Motor neuron (in vitro differentiated cells): Measurements from ENCODE around the gene FYN. TPM values are rescaled to one million over a fixed set of nuclear protein-coding genes. Genes with fewer than 3 reads are reported as not detected.

Experiments used
- ATAC-seq, 8 experiments: fragments of 200-7000 bp; cut with Tn5 transposase; replicated peaks in 6 of 8; 2 replicates each; pipeline ENCODE4 v1.8.0; 2021; ENCODE audit warnings: mild to moderate bottlenecking in 8 of 8, moderate library complexity in 8 of 8
- H3K27ac ChIP-seq, 2 donors: fragments of 250-450 bp; sonication (Bioruptor Pico); 2 replicates each; pipeline ENCODE4 v1.9.0; 2021; ENCODE audit warnings: antibody characterized with exemption in 2 of 2, mild to moderate bottlenecking in 2 of 2, moderate library complexity in 1 of 2
- H3K4me1 ChIP-seq, 2 donors: fragments of 250-450 bp; sonication (Bioruptor Pico); replicated peaks in 1 of 2; 2 replicates each; pipeline ENCODE4 v1.6.1; 2021; ENCODE audit warnings: antibody characterized with exemption in 2 of 2, mild to moderate bottlenecking in 2 of 2, moderate library complexity in 1 of 2
- H3K4me3 ChIP-seq, 5 donors: fragments of 250-450 bp; sonication (Bioruptor Pico); 2 replicates each; pipeline ENCODE4 v1.9.0; 2021; ENCODE audit warnings: antibody characterized with exemption in 5 of 5, mild to moderate bottlenecking in 5 of 5, moderate library complexity in 4 of 5
- WGBS, 10 experiments: fragments of 450-650 bp; shearing (Covaris generic); methylation state at CpG; one replicate each; pipeline ENCODE4 v1.0.0; 2022; 5-methylcytosine and 5-hydroxymethylcytosine counted together
- in situ Hi-C, 9 experiments: fragments of 400-800 bp; cut with MboI; loops; one replicate each; pipeline ENCODE4 v1.15.0; 2021; ENCODE audit warnings: low sequenced_read_pairs in 9 of 9, low pct_unique_long_range_greater_than_20kb in 2 of 9; ENCODE audit not compliant: unreplicated experiment in 9 of 9
- total RNA-seq, 8 experiments: library from RNA; unstranded; fragments of 300-600 nt; gene quantifications; 2 replicates each; pipeline versions ENCODE4 v1.2.3 to v1.2.4, GENCODE V29; 2022

The FYN gene
- total RNA-seq, 8 experiments from 2014 or later, result 4.9 to 237 (median 111) TPM

DNA sequence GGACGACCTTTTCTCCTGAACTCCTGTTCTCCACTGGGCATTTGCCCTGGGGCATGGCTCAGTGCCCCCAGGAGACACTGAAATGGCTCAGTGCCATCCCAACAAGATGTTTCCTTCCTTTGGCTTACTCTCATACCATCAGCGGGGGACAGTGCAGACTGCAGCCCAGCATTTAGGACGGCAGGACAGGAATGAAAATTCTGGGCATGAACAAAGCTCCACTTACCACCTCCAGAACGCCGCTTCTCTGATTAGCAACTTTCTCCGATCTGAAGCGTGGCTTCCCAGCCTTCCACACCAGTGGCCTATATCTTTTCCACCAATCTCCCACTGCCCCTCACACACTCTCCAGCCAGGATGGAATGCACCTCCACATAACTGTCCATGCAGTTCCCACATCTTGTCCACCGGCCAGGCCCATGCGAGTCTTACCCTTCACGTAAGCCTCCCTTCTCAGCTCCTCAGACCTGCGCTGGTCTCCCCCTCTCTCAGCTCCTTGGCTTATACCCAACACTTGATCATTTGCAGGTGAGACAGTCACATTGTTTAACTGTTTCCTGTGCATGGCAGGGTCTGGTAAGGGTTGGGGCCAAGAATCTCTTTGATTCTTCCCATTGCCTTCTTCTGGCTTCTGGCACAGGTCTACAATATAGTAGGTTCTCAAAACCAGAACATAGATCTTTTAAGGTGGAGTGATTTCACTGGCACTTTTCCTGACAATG lies 114.5 kb downstream of the FYN start:
- in situ Hi-C loops, result no loop called here
- no peak overlapping the region for H3K4me3 ChIP-seq
- WGBS, 10 experiments, result 60 to 100% (median 91%) methylated on average over 1 to 11 of the region's 11 CpGs; no CpG with 5 or more reads in 1 of the 10 experiments
- no peak overlapping the region for H3K27ac ChIP-seq
- ATAC-seq, result no peak
- peaks cover 13 to 19% of the 10 kb centered on the region in 2 donors for H3K4me1 ChIP-seq

DNA sequence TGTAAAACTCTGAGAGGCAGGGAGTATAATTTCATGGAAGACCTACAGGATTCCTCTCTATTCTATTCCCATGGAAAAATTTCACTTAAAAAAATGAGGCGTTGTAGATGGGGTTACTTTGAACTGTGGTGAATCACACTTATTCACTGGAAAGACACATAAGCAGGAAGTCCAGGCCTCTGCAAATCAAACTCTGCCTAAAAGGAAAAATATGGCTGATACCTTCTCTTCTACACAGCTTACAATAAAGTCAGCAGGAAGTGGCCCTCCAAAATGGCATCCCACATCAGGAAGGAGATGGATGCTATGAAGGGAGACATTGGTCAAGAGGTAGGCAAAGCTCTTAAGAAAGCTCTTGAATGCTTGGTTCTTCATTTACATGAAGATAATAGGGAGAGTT lies 115.9 kb downstream of the FYN start:
- peak in 2 of 8 experiments; percentile 35 to 43 for ATAC-seq
- peaks cover 13 to 19% of the 10 kb centered on the region in 2 donors for H3K4me1 ChIP-seq

DNA sequence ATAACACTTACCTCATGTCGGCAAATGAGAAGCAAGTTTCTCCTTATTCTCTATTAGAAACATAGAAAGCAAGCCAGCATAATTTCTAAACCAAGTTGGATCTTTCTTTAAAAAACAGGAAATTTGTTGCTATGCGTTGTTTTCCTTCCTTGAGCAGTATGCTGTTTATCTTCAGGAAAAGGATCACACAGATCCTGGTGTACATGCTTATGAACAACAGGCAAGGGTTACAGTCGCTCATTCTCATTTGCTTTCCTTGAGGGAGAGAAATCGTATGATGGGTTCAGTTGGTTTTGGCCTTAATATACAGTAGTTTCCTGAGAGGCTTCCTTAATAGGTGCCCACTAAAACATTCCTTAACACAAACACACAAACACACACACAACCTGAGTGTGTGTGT lies 118.8 kb downstream of the FYN start:
- Histone ChIP-seq H3K4me3 (no peak overlapping the region), H3K4me1 (peaks cover 12 to 16% of the 10 kb centered on the region in 2 donors), H3K27ac (no peak overlapping the region)
- no peak for ATAC-seq
- in situ Hi-C loops, result no loop called here
- WGBS, 10 experiments, result 92 to 100% (median 100%) methylated on average over 1 to 4 of the region's 4 CpGs; no CpG with 5 or more reads in 2 of the 10 experiments

More for the DNA sequence above, 115.9 kb downstream of the FYN start:
- in situ Hi-C loops, result no loop called here
- Histone ChIP-seq H3K27ac (no peak overlapping the region), H3K4me3 (no peak overlapping the region)
- WGBS, 10 experiments, result 0 to 100% (median 60%) methylated on average over 1 of the region's 1 CpG; no CpG with 5 or more reads in 4 of the 10 experiments

DNA sequence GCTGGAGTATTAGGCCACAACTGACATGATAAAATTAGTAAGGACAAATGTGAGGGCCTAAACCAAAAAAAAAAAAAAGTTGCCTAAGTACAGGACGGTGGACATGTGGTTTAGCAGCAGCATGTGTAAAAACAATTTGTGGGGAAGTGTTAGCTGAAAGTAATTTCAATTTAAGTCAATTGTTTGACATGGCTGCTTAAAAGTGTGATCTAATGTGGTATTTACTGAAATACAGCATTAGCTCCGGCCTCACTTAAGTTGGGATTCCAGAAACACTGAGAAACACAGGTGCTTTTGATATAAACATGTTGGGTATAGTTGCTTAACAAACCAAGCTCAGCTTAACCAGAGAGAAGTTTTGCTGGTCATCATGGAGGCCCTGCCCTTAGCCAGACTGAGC lies 119.7 kb downstream of the FYN start:
- no peak overlapping the region for H3K4me3 ChIP-seq
- in situ Hi-C loops, result no loop called here
- H3K4me1 ChIP-seq, result peaks cover 12 to 15% of the 10 kb centered on the region in 2 donors
- H3K27ac ChIP-seq, result no peak overlapping the region
- no peak for ATAC-seq
- WGBS, 10 experiments, result 72 to 100% (median 94%) methylated on average over 1 to 2 of the region's 2 CpGs

DNA sequence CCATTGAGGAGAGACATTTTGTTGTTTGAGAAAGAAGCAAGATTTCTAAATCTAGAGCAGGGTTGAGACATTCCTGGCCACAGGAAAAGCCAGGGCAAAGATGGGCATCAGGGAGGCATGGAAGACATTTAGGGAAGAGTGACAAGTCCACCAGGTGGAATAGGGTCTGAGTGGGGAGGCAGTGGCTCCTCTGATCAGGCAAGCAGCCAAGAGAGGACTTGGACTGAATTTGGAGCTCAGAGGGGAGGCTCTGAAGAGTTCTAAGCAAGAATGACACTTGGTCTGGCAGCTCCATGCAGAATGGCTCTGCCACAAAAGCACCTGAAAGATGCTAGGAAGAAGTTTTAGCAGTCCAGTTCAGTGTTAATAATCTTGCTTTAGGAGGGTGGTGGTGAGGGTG lies 120.8 kb downstream of the FYN start:
- in situ Hi-C loops, result no loop called here
- H3K27ac ChIP-seq, result no peak overlapping the region
- no peak overlapping the region for H3K4me3 ChIP-seq
- no peak for ATAC-seq
- H3K4me1 ChIP-seq, result peaks cover 20 to 24% of the 10 kb centered on the region in 2 donors

DNA sequence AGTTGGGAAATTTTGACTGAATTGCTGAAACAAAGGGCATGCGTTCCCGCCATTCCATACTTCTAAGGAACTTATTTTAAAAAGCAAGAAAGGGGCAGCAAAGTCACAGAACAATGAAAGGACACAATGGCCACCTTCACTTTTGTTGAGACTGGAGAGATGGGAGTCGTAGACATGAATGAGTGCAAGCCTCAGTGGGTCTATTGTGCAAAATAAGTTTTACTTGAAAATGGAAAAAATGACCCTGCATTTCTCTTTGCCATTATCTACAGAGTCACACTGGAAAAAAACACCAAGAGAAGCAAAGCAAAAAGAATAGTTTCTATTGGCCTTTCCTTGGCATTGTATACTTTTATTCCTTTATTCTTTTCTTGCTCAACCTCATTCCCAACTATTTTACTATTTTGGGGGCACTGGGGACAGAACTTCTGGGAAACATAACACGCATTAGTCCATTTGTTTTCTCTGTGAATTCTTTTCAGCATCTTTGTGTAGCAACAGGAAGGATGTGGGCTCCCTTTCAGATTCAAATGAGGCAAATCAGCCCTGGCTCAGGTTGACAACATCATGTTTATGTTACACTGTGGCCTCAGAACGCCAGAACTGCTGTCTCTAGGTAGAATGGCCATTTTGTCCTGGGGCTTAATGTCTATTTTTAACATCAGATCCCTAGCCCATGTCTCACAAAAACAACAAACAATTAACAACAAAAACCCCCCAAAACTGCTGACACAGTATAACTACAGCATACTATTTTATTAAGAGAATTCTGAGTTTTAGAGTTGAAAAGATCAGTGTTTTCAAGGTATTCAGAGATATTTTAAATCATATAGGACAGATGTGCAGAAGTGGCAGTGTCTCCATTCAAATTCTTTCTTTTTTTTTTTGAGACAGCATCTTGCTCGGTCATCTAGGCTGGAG lies 122.2 kb downstream of the FYN start:
- WGBS, 10 experiments, result 8 to 97% (median 43%) methylated on average over 2 to 6 of the region's 6 CpGs
- peaks cover 24 to 27% of the 10 kb centered on the region in 2 donors for H3K4me1 ChIP-seq
- in situ Hi-C loops, result no loop called here
- H3K27ac ChIP-seq, result no peak overlapping the region
- peak in 5 of 8 experiments; percentile 58 to 97 (median 81) for ATAC-seq
- H3K4me3 ChIP-seq, result no peak overlapping the region

DNA sequence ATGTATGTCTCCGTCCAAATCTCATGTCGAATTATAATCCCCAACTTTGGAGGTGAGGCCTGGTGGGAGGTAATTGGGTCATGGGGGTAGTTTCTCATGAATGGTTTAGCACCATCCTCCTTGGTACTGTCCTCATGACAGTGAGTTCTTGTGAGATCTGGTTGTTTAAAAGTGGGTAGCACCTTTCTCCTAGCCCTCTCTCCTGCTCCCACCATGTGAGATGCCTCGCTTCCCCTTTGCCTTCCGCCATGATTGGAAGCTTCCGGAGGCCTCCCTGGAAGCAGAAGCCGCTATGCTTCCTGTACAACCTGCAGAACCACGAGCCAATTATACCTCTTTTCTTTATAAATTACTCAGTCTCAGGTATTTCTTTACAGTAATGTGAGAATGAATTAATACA lies 123.1 kb downstream of the FYN start:
- peaks cover 28% of the 10 kb centered on the region in 2 donors for H3K4me1 ChIP-seq
- H3K27ac ChIP-seq, result no peak overlapping the region
- in situ Hi-C loops, result no loop called here
- ATAC-seq, result no peak
- H3K4me3 ChIP-seq, result no peak overlapping the region
- WGBS, 10 experiments, result 62 to 100% (median 95%) methylated on average over 1 to 7 of the region's 7 CpGs

DNA sequence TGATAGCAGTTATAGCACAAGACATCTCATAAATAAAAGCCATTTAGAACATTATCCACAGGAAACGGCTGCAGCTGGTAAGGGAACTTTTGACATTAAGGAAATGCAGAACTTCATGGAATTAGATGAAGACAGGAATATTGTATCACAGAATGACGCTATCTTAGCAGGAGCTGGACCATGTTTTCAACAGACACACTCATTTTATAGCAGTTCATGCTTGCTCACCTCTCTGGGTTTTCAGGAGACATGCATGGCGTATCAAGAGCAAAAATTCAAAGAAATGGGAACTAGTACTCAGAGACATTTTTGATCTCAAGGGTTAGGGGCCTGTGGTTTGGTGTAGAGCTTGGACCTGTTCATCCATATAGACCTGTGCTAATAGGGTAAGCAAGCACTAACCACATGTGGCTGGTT lies 125.0 kb downstream of the FYN start:
- Histone ChIP-seq H3K27ac (no peak overlapping the region), H3K4me3 (no peak overlapping the region), H3K4me1 (peaks cover 46 to 47% of the 10 kb centered on the region in 2 donors)
- in situ Hi-C loops, result no loop called here
- no peak for ATAC-seq
- WGBS, 10 experiments, result 38 to 100% (median 87%) methylated on average over 1 to 3 of the region's 3 CpGs

DNA sequence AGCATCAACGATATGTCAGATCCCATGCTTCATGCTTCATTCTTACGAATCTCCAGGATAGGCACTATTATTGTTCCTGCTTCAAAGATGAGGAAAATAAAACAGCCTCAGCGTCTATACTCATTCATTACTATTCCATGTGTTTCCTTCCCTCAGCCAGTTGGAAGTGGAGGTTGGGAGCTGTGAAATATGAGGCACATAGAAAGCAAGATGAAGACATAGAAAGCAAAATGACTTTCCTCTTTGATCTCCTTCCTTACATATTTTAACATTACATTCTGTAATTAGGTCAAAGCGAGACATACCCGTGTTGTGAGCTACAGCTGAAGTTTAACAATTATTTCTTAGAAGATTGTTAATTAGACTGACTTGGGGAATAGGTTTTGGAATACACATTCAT lies 125.4 kb downstream of the FYN start:
- in situ Hi-C loops, result no loop called here
- Histone ChIP-seq H3K27ac (no peak overlapping the region), H3K4me3 (no peak overlapping the region), H3K4me1 (peaks cover 46 to 47% of the 10 kb centered on the region in 2 donors)
- ATAC-seq, result peak in 1 of 8 experiments; percentile 24
- 51 to 84% (median 65%) methylated on average over 1 to 5 of the region's 5 CpGs for WGBS, 10 experiments

DNA sequence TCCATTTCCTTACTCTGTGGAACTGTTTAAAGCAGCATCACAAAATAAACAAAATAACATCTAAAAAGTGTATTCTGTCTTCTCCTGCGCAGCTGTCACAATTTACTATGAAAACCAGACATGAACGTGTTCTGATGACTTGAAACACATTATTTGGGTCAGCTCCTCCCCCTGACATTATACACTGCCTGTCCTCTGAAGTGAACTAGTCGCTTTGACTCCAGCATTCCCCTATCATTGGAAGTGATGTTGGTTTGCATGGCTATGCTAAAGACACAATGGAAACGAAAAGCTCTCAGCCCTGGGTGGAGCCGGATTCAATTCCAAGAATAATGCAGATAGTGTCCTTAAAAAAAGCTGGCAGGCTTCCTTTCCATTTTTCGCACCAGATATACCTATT lies 125.9 kb downstream of the FYN start:
- Histone ChIP-seq H3K27ac (no peak overlapping the region), H3K4me3 (no peak overlapping the region), H3K4me1 (peaks cover 47% of the 10 kb centered on the region in 2 donors)
- 7 to 73% (median 49%) methylated on average over 2 to 6 of the region's 6 CpGs for WGBS, 10 experiments
- peak in 4 of 8 experiments; percentile 41 to 80 (median 48) for ATAC-seq
- in situ Hi-C loops, result no loop called here

DNA sequence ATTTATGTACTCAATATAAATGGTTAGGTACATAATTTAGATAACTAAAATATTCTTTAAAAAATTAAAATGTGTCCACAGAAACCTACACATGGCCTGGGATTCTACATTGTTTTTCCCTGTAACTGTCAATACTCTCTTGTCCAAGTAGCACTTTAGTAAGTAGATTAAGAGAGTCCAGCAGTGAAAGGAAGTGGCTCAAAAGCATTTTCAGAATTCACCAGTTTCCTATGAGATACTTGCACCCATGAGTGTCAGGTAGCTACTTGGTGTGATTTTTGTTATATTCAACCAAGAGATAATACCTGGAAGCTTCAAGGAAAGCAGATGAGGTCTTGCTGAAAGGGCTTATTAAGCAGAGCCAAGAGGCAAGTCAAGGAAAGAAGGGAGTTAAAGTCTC lies 126.3 kb downstream of the FYN start:
- Histone ChIP-seq H3K4me1 (peaks cover 47 to 49% of the 10 kb centered on the region in 2 donors), H3K27ac (no peak overlapping the region), H3K4me3 (no peak overlapping the region)
- no peak for ATAC-seq
- in situ Hi-C loops, result no loop called here

DNA sequence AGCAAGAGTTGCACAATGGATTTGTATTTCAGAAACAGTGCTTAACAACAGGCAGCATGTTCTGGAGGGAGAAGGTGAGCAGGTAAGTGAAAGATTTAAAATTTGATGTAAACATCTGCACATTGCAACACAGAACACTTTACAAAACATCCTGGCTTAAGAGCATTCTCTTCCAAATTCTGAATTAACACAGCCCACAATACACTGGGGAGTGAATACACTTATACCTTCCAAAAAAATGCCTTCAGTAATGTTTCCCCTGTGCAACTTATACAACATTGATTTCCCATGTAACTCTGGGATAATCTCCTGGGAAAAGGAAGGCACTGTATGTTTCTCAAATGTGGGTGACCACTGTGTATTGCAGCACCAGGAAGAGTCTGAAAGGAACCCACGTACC lies 127.6 kb downstream of the FYN start:
- Histone ChIP-seq H3K27ac (no peak overlapping the region), H3K4me1 (peaks cover 38 to 40% of the 10 kb centered on the region in 2 donors), H3K4me3 (no peak overlapping the region)
- WGBS, 10 experiments, result 20 to 100% (median 83%) methylated on average over 1 of the region's 1 CpG; no CpG with 5 or more reads in 2 of the 10 experiments
- ATAC-seq, result no peak
- in situ Hi-C loops, result no loop called here

DNA sequence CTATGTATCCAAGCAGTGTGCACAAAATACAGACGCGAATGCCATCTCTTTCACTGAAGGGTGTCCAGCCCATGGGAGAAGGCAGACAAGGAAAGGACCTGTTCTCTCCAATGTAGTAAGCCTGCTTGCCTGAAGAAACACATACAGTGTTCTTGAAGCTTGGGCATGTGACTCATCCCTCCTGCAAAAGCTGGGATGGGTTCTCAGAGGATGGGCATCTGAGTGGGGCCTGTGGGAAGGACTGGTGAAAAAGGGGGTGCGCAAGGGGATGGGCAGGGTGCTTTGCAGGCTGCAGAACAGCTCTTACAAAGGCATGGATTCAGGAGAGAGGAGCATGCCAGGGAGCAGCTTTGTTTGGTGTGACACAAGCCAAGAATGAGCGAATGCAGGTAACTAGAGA lies 128.1 kb downstream of the FYN start:
- in situ Hi-C loops, result no loop called here
- no peak overlapping the region for H3K27ac ChIP-seq
- no peak overlapping the region for H3K4me3 ChIP-seq
- peaks cover 36 to 37% of the 10 kb centered on the region in 2 donors for H3K4me1 ChIP-seq
- 89 to 100% (median 100%) methylated on average over 1 to 3 of the region's 4 CpGs; no CpG with 5 or more reads in 4 of the 10 experiments for WGBS, 10 experiments
- peak in 4 of 8 experiments; percentile 20 to 49 (median 30) for ATAC-seq
